Activated T-helper 17 cell treated with anti-CD3 and anti-CD28 coated beads, Interleukin-2, amount 50 U/mL, for 72 hours (primary cell): Measurements from ENCODE around the gene ZDBF2. TPM values are rescaled to one million over a fixed set of nuclear protein-coding genes. Genes with fewer than 3 reads are reported as not detected.
"Not testable (repeated sequence)": the region's sequence is repeated elsewhere in the genome, so short reads cannot be mapped to it uniquely, and the experiment has no call there.

Experiments
- ATAC-seq: fragments of 150-1000 bp; cut with Tn5 transposase; replicated peaks from 2 replicates; pipeline ENCODE4 v1.10.0; 2021; ENCODE audit warnings: mild to moderate bottlenecking, moderate library complexity
- H3K27ac Mint-ChIP-seq: one replicate; pipeline ENCODE4 v1.8.0; 2022; ENCODE audit warnings: mixed read lengths
- H3K27me3 Mint-ChIP-seq: one replicate; pipeline ENCODE4 v1.8.0; 2022; ENCODE audit warnings: mixed read lengths
- H3K36me3 Mint-ChIP-seq: one replicate; pipeline ENCODE4 v1.8.0; 2022; ENCODE audit warnings: low read depth, mild to moderate bottlenecking, mixed read lengths
- H3K4me1 Mint-ChIP-seq: one replicate; pipeline ENCODE4 v1.8.0; 2022; ENCODE audit warnings: mixed read lengths
- H3K4me3 Mint-ChIP-seq: one replicate; pipeline ENCODE4 v1.8.0; 2022; ENCODE audit warnings: mild to moderate bottlenecking, mixed read lengths
- H3K9me3 Mint-ChIP-seq: one replicate; pipeline ENCODE4 v1.8.0; 2022; ENCODE audit warnings: mixed read lengths
- total RNA-seq, 2 donors: library from RNA; stranded (reverse); gene quantifications; one replicate each; pipeline ENCODE4 v1.2.3, GENCODE V29; 2022

ZDBF2 gene
- total RNA-seq, 2 donors from 2014 or later = 14.0 to 42.8 TPM

GRCh38 chr2:206328974-206329373 is 54.5 kb downstream of the ZDBF2 start:
- H3K27me3 Mint-ChIP-seq = peaks cover 13% of the 10 kb centered on the region
- peaks cover 5% of the 10 kb centered on the region for H3K9me3 Mint-ChIP-seq
- ATAC-seq = no peak
- H3K27ac Mint-ChIP-seq = no peak overlapping the region
- H3K4me3 Mint-ChIP-seq = no peak overlapping the region
- no peaks in the 10 kb centered on the region for H3K36me3 Mint-ChIP-seq
- H3K4me1 Mint-ChIP-seq = no peaks in the 10 kb centered on the region

GRCh38 chr2:206336861-206337260 is 62.4 kb downstream of the ZDBF2 start:
- Mint-ChIP-seq H3K4me3 (no peak overlapping the region), H3K27ac (no peak overlapping the region), H3K9me3 (no peaks in the 10 kb centered on the region), H3K4me1 (no peaks in the 10 kb centered on the region), H3K27me3 (no peaks in the 10 kb centered on the region), H3K36me3 (no peaks in the 10 kb centered on the region)
- no peak for ATAC-seq

DNA sequence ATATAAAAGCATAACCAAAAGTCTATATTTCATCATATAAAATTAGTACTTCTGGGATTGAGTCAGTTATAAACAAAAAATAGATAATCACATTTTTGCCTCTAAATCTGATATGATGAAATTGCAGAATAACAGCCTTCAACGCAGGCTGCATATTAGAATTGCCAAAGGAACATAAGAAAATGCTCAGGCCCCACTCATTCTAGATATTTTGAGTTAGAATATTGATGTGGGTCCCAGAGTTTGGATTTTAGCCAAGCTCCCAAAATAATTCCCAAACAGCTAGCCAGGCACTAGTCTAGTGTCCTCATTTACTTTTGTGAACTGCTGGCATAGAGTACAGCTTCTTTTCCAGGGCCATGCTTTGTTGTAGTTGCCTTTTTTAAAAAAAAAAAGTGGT is 63.5 kb downstream of the ZDBF2 start:
- H3K4me1 Mint-ChIP-seq = no peaks in the 10 kb centered on the region
- no peaks in the 10 kb centered on the region for H3K36me3 Mint-ChIP-seq
- ATAC-seq = no peak
- H3K27me3 Mint-ChIP-seq = peaks cover 1% of the 10 kb centered on the region
- H3K9me3 Mint-ChIP-seq = no peaks in the 10 kb centered on the region
- H3K4me3 Mint-ChIP-seq = no peak overlapping the region
- H3K27ac Mint-ChIP-seq = no peak overlapping the region

- Mint-ChIP-seq H3K4me1 (no peaks in the 10 kb centered on the region), H3K9me3 (peaks cover 5% of the 10 kb centered on the region), H3K27ac (no peak overlapping the region), H3K27me3 (peaks cover 12% of the 10 kb centered on the region), H3K4me3 (no peak overlapping the region), H3K36me3 (no peaks in the 10 kb centered on the region)
- ATAC-seq = no peak
Measured at GRCh38 chr2:206341396-206341795, 66.9 kb downstream of the ZDBF2 start.

GRCh38 chr2:206343144-206343543 is 68.7 kb downstream of the ZDBF2 start:
- H3K36me3 Mint-ChIP-seq = no peaks in the 10 kb centered on the region
- peaks cover 12% of the 10 kb centered on the region for H3K27me3 Mint-ChIP-seq
- no peak for ATAC-seq
- H3K4me3 Mint-ChIP-seq = no peak overlapping the region
- peaks cover 5% of the 10 kb centered on the region for H3K9me3 Mint-ChIP-seq
- no peak overlapping the region for H3K27ac Mint-ChIP-seq
- H3K4me1 Mint-ChIP-seq = no peaks in the 10 kb centered on the region

- peaks cover 12% of the 10 kb centered on the region for H3K27me3 Mint-ChIP-seq
- H3K36me3 Mint-ChIP-seq = no peaks in the 10 kb centered on the region
- H3K9me3 Mint-ChIP-seq = peaks cover 5% of the 10 kb centered on the region
- no peak overlapping the region for H3K4me3 Mint-ChIP-seq
- H3K4me1 Mint-ChIP-seq = no peaks in the 10 kb centered on the region
- no peak overlapping the region for H3K27ac Mint-ChIP-seq
- ATAC-seq = no peak
Measured at GRCh38 chr2:206343816-206344215, 69.4 kb downstream of the ZDBF2 start.

GRCh38 chr2:206345606-206346005 is 71.1 kb downstream of the ZDBF2 start:
- no peaks in the 10 kb centered on the region for H3K36me3 Mint-ChIP-seq
- H3K9me3 Mint-ChIP-seq = peaks cover 5% of the 10 kb centered on the region
- no peak overlapping the region for H3K4me3 Mint-ChIP-seq
- H3K27ac Mint-ChIP-seq = no peak overlapping the region
- no peaks in the 10 kb centered on the region for H3K4me1 Mint-ChIP-seq
- ATAC-seq = no peak
- H3K27me3 Mint-ChIP-seq = peaks cover 12% of the 10 kb centered on the region

DNA sequence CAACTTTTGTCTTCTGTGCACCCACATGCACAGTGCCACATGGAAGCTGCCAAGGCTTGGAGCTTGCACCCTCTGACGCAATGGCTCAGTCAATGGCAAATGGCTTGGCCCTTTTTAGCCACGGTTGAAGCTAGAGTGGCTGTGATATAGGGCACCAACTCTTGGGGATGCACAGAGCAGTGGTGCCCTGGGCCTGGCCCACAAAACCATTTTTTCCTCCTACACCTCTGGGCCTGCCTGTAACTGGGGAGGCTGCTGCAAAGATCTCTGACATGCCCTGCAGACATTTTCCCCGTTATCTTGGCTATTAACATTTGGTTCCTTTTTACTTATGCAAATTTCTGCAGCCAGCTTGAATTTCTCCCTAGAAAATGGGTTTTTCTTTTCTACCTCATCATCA is 74.9 kb downstream of the ZDBF2 start:
- H3K36me3 Mint-ChIP-seq = no peaks in the 10 kb centered on the region
- no peaks in the 10 kb centered on the region for H3K4me1 Mint-ChIP-seq
- no peak for ATAC-seq
- H3K27ac Mint-ChIP-seq = no peak overlapping the region
- peaks cover 5% of the 10 kb centered on the region for H3K9me3 Mint-ChIP-seq
- H3K27me3 Mint-ChIP-seq = peaks cover 8% of the 10 kb centered on the region
- no peak overlapping the region for H3K4me3 Mint-ChIP-seq

DNA sequence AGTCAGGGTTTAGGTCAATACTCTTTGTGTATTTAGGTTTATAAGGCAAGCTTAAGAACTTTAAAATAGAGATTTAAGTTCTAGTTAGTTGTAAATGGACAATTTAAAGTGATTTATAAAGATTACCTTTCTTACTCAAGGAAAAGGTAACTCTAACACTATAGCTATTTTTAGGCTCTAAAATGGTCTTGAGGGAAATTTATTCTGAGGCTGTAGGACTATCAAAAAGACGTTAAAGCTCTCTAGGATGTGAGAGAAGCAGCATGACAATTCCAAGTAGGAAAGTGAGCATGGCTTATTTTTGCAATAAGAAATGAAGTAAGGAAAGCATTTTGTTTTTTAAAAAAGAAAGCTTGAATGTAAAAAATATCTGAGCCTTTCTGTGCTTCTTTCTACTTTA is 78.1 kb downstream of the ZDBF2 start:
- H3K4me1 Mint-ChIP-seq = no peaks in the 10 kb centered on the region
- no peak for ATAC-seq
- no peak overlapping the region for H3K27ac Mint-ChIP-seq
- H3K36me3 Mint-ChIP-seq = no peaks in the 10 kb centered on the region
- no peak overlapping the region for H3K4me3 Mint-ChIP-seq
- no peaks in the 10 kb centered on the region for H3K9me3 Mint-ChIP-seq
- H3K27me3 Mint-ChIP-seq = peaks cover 3% of the 10 kb centered on the region

DNA sequence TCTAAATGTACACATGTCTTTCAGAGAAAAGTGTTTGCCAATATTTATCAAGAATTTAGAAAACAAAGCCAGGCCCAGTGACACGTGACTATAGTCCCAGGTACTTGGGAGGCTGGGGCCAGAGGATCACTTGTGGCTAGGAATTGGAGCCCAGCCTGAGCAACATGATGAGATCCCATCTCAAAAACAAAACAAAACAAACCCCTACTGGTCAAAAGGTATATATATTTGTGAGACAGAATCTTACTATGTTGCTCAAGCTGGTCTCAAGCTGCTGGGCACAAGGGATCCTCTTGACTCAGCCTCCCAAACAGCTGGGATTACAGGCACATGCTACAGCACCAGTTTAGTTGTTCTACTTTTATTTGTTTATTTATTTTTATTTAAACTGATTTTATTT is 79.2 kb downstream of the ZDBF2 start:
- ATAC-seq = peak; percentile 29
- peaks cover 3% of the 10 kb centered on the region for H3K27me3 Mint-ChIP-seq
- no peak overlapping the region for H3K27ac Mint-ChIP-seq
- H3K4me1 Mint-ChIP-seq = no peaks in the 10 kb centered on the region
- H3K4me3 Mint-ChIP-seq = no peak overlapping the region
- no peaks in the 10 kb centered on the region for H3K36me3 Mint-ChIP-seq
- H3K9me3 Mint-ChIP-seq = no peaks in the 10 kb centered on the region

- Mint-ChIP-seq H3K4me3 (no peak overlapping the region), H3K4me1 (no peaks in the 10 kb centered on the region), H3K27ac (no peak overlapping the region), H3K27me3 (peaks cover 3% of the 10 kb centered on the region), H3K36me3 (no peaks in the 10 kb centered on the region), H3K9me3 (no peaks in the 10 kb centered on the region)
- peak; percentile 19 for ATAC-seq
Measured at GRCh38 chr2:206354129-206354528, 79.7 kb downstream of the ZDBF2 start.

DNA sequence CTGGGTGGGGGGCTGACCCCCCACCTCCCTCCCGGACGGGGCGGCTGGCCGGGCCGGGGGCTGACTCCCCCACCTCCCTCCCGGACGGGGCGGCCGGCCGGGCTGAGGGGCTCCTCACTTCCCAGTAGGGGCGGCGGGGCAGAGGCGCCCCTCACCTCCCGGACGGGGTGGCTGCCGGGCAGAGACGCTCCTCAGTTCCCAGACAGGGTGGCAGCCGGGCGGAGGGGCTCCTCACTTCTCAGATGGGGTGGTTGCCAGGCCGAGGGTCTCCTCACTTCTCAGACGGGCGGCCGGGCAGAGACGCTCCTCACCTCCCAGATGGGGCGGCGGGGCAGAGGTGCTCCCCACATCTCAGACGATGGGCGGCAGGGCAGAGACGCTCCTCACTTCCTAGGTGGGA is 82.4 kb downstream of the ZDBF2 start:
- not testable (repeated sequence) for H3K27ac Mint-ChIP-seq, H3K36me3 Mint-ChIP-seq, H3K4me1 Mint-ChIP-seq, H3K27me3 Mint-ChIP-seq, ATAC-seq, H3K9me3 Mint-ChIP-seq, H3K4me3 Mint-ChIP-seq

DNA sequence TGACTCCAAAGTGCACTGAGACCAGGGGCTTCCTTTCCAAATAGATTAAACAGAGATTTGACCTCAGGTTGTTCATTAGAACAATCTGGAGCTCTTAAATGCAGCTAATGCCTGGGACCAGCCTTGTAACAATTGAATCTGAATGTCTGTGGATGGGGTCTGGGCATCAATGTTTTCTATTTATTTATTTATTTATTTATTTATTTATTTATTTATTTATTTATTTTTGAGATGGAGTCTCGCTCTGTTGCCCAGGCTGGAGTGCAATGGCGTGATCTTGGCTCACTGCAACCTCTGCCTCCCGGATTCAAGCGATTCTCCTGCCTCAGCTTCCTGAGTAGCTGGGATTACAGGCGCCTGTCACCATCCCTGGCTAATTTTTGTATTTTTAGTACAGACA is 86.4 kb downstream of the ZDBF2 start:
- H3K27me3 Mint-ChIP-seq, H3K4me3 Mint-ChIP-seq, ATAC-seq, H3K36me3 Mint-ChIP-seq, H3K9me3 Mint-ChIP-seq, H3K4me1 Mint-ChIP-seq: not testable (repeated sequence)
- peak overlapping the region; percentile 64 for H3K27ac Mint-ChIP-seq

DNA sequence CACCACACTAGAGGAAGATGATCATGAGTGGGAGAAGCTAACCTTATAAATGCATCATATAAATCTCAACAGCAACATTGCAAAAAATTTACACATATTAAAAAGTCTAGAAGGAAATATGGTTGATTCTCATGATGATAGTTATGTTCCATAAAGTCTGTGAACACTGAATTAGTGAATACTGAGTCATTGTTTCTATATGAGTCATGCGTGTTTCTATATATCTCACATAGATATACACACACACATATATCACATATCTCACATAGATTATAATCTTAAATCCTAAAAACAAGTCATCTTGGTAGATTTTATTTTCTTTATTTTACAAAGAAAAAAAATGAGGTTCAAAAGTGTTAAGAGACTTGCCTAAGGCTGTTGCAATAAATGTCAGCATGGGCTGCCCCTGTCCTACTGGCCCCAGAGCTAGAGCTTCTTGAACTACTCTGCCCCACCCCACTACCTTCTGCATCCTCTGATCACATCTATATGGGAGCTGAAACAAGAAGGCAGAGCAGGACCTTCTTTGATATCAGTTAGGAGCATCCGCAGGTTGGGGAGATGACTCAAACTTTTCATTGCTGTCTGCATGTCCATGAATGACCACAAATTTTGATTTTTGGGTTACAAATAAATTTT is 87.1 kb downstream of the ZDBF2 start:
- H3K27ac Mint-ChIP-seq = peak overlapping the region; percentile 73

More for the DNA sequence above, 87.1 kb downstream of the ZDBF2 start:
- Mint-ChIP-seq H3K27me3 (no peaks in the 10 kb centered on the region), H3K36me3 (no peaks in the 10 kb centered on the region), H3K4me3 (no peak overlapping the region), H3K9me3 (no peaks in the 10 kb centered on the region), H3K4me1 (no peaks in the 10 kb centered on the region)
- peak; percentile 96 for ATAC-seq
